GM18520 (cell line): ENCODE results near the gene DUSP2.

Experiments
- ATAC-seq: cut with Tn5 transposase; IDR thresholded peaks from one replicate; pipeline ENCODE4 v1.9.1; 2021; ENCODE audit not compliant: unreplicated experiment

The DUSP2 gene

DNA sequence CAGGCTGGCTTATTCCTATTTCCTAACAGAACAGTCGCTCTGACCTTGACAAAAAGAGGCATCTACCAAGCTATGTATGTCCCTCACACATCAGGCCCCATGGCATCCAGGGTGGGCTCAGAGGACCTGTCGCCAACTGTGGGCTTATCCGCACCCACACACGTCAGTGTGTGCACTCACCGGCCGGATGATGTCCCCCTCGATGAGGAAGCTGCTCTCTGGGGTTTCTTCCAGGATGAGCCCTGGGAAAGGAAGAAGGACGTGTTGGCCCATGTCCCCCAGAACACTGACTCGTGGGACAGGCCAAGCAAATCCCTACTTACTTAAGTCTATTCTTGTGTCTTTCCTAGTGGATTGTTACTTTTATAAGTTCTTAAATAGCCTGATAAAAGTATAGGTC, 10.1 kb downstream of the DUSP2 start:
- ATAC-seq, result no peak

- ATAC-seq, result no peak
These were observed 10.8 kb downstream of the DUSP2 start for GRCh38 chr2:96134421-96134820.

GRCh38 chr2:96131813-96132745, 13.2 kb downstream of the DUSP2 start:
- ATAC-seq, result no peak

GRCh38 chr2:96131152-96131812, 14.0 kb downstream of the DUSP2 start:
- ATAC-seq, result no peak

GRCh38 chr2:96130483-96130882, 14.8 kb downstream of the DUSP2 start:
- ATAC-seq, result no peak

GRCh38 chr2:96129528-96130120, 15.6 kb downstream of the DUSP2 start:
- ATAC-seq, result no peak

GRCh38 chr2:96128456-96128855, 16.8 kb downstream of the DUSP2 start:
- ATAC-seq, result no peak

DNA sequence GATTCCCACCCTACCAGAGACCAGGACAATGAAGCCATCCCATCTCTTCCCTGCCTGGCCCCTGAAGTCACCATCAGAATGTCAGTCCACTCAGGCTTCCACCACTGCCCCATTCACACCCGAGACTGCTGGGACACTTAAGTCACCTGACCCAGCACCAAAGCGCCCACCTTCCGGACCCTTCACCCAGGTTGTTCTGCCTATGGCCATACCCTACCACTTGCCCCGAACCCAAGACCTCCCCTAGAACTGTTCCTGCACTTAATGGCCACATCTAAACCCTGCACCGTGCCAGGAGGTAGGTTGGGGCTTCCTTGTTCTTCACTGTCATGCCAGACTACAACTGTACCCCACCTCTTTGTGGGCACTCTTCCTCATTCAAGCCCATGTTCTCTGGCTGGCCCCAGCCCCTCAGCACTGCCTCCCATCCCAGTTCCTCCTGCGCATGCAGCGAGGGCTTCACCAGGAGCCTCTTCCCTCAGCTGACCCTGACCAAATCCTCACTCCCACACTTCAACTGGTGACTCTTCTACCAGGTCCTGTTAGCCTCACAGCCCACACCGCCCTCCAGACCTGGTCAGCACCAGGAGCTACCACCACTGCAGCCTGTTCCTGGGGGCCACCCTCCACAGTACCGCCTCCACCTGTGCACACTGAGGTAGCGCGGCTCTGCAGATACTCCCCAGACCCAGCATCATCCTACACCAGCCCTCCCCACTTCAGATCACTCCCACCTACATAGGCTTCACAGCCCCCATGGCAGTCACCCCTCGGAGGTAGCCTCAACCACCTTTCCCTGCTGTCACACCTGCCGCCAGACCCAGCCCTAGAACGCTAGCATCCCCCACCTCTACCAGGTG, 20.6 kb downstream of the DUSP2 start:
- no peak for ATAC-seq

- ATAC-seq, result no peak
These were observed 21.3 kb downstream of the DUSP2 start for GRCh38 chr2:96123936-96124335.

DNA sequence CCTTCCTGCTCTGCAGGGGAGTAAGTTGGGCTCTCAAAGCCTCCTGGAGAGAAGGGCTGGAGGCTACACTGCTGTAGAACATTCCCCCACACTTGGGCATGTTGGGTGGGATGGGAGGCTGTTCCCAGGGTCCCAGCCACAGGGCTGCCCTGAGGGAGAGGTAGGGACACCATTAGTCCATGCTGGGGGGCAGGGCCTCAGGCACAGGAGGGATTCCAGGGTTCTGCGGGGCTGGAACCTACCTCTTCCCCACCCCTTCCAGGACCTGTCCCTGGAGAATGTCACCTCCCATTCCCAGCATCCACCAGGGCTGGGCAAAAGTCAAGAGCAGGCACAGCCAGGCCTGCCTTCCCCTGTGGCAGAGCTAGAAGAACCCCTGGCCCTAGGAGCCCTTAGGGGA, 21.9 kb downstream of the DUSP2 start:
- no peak for ATAC-seq

DNA sequence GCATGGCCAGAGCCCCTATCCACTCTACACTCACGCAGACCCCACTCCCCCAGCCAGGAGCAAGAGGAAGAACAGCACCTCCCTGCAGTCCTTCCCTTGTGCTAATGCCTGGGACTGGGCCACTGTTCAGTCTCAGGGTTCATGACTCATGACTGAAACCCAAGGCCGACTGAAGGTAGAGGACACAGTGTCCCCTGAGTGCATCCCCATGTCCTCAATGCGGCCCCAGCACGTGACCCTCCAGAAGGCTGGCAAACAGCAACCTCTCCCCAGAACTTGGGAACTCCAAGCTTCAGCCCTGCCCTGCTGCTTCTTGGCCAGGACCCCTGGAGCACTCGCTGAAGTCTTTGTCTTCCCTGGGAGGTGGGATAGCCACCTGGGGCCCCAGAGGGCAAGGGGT, 22.8 kb downstream of the DUSP2 start:
- ATAC-seq, result no peak

DNA sequence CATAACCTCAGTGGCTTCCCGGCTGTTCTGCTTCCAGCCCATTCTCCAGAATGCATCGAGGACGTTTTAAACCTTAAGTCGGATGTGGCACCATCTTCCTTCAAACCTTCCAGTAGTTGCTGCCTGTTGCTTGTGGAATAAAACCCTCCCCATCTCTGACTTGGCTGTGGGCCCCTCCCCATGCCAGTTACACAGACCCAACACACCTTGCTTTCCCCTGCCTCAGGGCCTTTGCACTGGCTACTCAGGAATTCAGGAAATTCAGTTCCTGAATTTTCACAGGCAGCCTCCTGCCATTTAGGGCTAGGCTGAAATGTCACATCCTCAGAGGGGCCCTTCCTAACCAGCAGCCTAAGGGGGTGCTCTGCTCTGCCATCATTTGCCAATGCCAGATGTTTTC, 23.8 kb downstream of the DUSP2 start:
- ATAC-seq, result no peak

DNA sequence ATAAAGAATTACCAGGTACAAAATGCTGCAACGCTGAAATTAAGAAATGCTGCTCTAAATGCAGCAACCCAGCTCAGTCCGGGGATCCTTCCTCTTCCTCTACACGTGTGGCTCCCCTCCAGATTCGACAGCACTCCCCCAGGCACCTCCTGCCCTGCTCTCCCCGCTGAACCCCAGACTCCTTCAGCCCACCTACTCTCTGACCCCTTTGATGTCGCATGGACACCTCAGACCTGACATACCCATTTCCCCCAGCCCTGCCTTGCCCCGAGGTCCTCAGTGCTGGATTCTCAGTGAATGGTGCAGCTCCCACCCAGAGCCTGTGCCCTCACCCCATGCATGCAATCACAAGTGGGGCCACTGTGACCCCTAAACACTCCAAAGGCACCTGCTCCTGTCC, 24.2 kb downstream of the DUSP2 start:
- ATAC-seq, result no peak

GRCh38 chr2:96120091-96120720, 25.0 kb downstream of the DUSP2 start:
- no peak for ATAC-seq

DNA sequence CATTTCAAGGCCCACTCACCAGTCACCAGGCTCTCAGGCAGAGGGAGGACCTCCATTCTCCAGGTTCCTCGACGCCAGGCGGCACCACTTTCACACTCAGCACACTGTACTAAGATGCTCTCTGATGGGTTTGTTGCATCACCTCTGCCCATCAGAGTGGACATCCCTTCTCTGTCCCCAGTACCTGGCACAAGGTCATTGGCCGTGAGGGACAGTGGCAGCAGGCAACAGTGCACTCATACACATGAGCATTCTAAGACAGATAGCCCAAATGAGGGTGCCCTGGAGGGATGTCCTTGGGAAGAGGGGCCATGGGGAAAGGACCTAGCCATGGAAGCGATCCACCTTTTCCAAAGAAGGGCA, 25.9 kb downstream of the DUSP2 start:
- ATAC-seq, result no peak

DNA sequence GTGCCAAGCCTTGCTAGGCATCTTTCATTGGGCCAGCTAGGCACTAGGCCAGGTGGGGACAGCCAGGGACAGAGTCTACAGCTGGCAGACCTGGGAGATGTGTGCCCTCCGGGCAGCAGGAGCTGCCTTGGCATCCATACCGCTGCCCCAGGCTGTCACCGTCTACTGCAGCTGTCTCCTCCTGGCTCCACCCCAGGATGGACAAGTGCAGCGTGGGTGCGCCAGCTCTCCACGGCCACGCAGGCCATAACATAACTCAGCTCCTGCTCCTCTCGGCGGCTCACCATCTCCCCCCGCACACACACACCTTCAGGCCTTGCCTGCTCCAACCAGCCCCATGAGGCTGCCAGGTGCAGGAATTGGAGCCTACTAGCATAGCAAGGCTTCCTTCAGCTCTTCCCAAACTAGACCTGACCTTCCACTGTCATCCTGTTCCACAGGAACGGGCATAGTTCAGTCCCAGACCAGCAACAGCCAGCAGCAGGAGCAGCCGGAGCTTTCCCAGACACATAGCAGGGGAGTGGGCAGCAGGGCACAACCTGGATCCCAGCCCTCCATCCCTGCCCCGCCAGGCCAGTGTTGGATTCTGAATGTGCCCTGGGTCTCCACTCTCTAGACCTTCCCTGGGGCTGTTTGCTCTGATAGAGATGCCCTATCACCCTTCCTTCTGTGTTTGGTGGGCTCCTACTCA, 26.4 kb downstream of the DUSP2 start:
- ATAC-seq, result no peak

DNA sequence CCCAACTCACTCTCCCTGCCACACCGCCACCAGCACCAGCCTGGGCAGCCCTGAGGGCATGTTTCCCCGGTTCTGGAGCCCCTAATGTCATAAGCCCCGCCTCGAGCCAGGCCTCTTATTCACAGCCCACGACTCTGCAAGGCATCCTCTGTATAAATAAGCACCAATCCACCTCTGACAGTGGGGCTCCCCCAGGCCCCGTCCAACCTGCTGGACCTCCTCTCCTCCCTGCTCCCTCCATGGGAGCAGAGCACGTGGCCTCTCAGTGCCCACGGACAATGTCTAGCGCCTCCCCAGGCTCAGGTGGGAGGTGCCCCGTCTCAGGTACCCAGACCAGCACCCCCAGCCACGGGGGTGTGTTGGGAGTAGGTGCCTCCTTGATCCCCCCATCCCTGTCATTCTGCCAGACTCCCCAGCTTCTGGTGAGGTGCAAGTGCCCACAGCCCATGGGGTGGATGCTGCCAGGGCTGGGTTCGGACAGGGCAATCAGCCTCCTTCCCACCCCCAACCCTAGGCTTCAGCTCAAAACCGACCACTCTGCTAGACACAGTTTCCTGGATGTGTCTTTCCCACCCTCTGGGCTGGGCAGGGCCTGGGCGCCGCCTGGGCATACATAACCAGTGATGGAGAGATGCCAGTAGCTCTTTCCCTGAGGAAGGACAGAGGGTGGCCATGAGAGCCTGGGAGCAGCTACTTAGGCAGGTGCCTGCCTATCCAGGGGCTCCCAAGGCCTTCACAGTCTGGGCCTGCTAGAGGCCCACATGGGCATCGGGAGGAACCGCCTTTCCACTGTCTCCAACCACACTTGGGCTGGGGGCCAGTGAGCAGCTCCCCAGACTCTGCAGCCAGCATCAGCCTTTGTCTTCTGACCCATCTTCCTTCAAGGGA, 27.3 kb downstream of the DUSP2 start:
- ATAC-seq, result no peak

DNA sequence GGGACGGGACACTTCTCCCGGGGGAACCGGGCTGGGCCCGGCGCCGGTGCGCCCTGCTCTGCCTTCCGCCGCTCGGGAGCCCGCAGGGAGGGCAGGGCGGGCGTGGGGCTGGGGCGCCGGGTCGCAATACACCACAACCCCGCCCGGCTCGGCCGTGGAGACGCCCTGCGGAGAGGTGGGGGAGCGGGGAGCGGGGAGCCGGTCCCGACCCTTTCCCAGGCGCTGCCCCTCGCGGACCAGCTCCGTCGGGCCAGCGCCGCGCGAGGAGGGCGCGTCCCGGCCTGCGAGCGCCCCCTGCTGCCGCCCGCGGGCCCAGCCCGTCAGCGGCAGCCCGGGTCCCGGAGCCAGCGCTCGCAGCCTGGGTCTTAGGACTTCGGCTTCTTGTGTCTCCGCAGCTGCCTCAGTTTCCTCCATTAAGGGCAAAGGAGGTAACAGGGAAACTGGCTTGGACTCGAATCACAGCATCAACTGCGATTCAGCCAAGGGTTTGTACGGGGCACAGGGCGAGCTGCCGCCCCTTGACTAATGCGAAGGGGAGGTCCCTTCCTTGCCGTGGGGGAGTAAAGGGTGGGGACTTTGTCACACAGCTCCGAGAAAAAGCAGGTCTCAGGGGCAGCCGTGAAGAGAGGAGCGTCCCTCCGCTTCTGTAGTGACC, 28.2 kb downstream of the DUSP2 start:
- peak; percentile 67 for ATAC-seq
